Medulla oblongata (tissue), 1 donor: ENCODE data around the gene EPHB4.
"Not testable (repeated sequence)": the region's sequence is repeated elsewhere in the genome, so short reads cannot be mapped to it uniquely, and the experiment has no call there.

Experiments
- DNase-seq: peaks from one replicate; pipeline ENCODE4 v3.0.0-alpha.2; 2015; ENCODE audit errors: extremely low spot score

Gene EPHB4

GRCh38 chr7:100822236-100823139 lies 4.8 kb downstream of the EPHB4 start:
- DNase-seq: no peak

- DNase-seq: no peak
Observed at GRCh38 chr7:100819586-100819985, 7.7 kb downstream of the EPHB4 start.

GRCh38 chr7:100818825-100819224 lies 8.5 kb downstream of the EPHB4 start:
- no peak for DNase-seq

GRCh38 chr7:100818366-100818765 lies 9.0 kb downstream of the EPHB4 start:
- DNase-seq: no peak

GRCh38 chr7:100817097-100817496 lies 10.2 kb downstream of the EPHB4 start:
- no peak for DNase-seq

- DNase-seq: not testable (repeated sequence)
Observed at GRCh38 chr7:100816515-100816914, 10.8 kb downstream of the EPHB4 start.

- DNase-seq: no peak
Observed at GRCh38 chr7:100812729-100813128, 14.6 kb downstream of the EPHB4 start.

- no peak for DNase-seq
Observed at GRCh38 chr7:100811480-100811879, 15.8 kb downstream of the EPHB4 start.

- no peak for DNase-seq
Observed at GRCh38 chr7:100808354-100808875, 18.9 kb downstream of the EPHB4 start.

GRCh38 chr7:100806883-100807282 lies 20.4 kb downstream of the EPHB4 start:
- DNase-seq: not testable (repeated sequence)

- DNase-seq: no peak
Observed at GRCh38 chr7:100806276-100806675, 21.0 kb downstream of the EPHB4 start.

- no peak for DNase-seq
Observed at GRCh38 chr7:100804681-100805431, 22.5 kb downstream of the EPHB4 start.

GRCh38 chr7:100803398-100804161 lies 23.7 kb downstream of the EPHB4 start:
- DNase-seq: peak; percentile 91

- DNase-seq: no peak
Observed at GRCh38 chr7:100802951-100803350, 24.4 kb downstream of the EPHB4 start.

- no peak for DNase-seq
Observed at GRCh38 chr7:100801833-100802568, 25.3 kb downstream of the EPHB4 start.

GRCh38 chr7:100799037-100799896 lies 28.1 kb downstream of the EPHB4 start:
- DNase-seq: peak; percentile 58

GRCh38 chr7:100794741-100795140 lies 32.6 kb downstream of the EPHB4 start:
- no peak for DNase-seq

GRCh38 chr7:100793806-100794660 lies 33.3 kb downstream of the EPHB4 start:
- no peak for DNase-seq
